UCSD-AML1 (cell line): ENCODE data around the gene SKI.

Source experiments
- DNase-seq: peaks from one replicate; lab custom pipeline; 2025; ENCODE audit not compliant: unreplicated experiment; lab: John Stamatoyannopoulos, UW

The SKI gene

DNA sequence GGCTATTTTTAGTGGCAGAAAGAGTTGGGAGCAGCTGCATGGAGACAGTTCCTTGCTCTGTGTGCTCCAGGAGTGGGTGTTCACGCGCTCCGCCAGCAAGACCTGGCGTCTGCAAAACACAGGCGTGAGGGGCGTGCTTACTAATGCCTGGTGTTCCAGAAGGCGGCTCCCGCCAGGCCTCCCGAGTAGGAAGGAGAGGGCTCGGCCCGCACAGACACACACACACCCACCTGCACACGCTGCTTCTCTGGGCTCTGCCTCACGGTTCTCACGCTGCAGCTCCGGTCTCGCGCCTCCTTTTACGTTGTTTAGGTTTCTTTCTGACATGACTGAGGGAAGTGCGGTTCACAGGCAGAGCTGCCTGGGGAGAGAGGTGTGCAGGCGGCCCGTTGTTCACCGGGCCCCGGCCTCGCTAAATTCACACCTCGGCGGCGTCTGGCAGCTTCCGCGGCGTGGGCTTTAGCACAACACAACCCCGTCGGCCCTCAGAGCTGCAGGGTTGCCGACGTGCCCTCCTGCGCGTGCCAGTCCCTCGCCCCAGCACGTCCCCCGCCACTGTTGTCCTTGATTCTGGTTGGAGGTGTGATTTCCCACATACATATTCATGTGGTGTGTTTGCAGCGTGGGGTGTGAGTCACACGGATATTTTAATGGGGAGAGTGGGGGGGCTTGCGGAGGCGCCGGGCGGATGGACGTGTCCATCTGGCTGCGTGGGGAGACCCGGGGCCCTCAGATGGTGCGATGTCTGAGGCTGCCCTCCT lies 77.0 kb downstream of the SKI start:
- DNase-seq: no peak

GRCh38 chr1:2306151-2306978 lies 78.2 kb downstream of the SKI start:
- DNase-seq: no peak

GRCh38 chr1:2307064-2307605 lies 79.0 kb downstream of the SKI start:
- no peak for DNase-seq

DNA sequence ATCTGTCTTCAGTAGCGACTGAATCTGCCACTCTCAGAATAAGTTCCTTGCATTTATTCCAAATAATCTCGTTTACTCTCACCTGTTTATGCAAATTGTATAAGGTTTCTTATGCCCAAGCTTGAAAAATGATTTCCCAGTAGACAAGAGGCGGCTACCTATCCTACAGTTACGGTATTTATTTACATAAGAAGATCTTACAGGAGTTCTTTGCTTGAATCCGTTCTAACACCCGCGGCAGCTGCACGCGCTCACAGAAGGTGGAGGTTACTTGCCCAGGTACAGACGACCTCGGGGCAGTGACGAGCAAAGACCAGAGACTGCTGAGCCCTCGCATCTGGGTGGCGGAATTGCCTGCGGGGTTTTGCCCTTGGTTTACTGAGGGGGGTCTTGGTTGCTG lies 79.9 kb downstream of the SKI start:
- no peak for DNase-seq

DNA sequence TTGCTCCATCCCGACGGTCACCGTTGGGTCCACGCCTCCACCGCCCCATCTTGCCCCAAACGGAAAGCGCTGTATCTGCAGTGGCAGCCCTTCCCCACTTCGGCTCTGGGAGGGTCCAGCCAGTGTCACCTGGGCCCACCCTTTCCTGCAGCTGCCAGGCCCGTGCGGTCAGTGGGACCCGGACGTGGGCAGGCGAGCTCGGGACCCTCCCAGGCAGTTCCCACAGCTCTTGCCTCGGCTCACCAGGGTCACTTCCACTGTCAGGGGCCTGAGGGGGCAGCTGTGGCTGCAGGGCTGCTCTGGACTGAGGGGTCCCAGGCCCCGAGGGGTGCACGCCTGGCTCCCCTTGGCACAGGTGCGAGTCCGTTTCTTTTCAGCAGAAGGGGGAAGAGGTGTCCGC lies 80.7 kb downstream of the SKI start:
- DNase-seq: no peak

DNA sequence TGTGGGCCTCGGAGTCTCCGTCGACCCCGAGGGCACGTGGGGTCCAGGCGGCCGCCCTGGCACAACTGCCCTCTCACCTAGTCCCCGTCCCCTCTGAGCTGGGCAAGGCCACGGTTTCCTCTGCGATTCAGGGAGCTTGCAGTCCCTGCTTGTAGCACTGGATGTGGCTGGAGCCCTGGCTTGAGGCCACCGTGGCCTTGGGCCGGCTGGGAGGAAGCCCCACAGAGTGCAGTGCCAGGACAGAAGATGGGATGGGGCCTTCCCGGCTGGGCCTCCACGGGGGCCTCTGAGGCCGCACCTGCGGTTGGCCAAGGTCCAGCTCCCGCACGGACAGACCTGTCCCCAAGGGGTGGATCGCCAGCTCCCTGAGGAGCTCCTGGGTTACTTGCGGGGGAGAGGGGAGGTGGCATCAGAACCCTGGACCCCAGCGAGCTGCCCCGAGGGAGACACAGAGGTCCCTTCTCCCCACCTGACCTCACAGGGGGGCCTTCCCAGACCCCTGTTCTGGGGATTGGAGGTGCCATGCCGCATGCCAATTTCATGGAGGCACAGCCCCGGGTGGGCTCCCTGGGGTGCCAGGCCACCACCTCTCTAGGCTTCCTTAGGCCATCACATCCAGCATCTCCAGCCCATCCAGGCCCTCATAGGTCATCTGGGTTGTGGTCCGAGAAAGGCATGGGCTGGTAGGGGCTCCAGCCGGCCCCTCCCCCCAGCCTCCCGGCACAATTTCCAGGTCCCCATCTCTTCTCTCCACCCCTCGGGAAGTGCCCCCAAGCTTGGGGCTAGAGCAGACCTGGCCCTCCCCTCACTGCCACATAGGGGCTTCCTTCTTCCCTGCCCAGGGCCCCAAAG lies 82.4 kb downstream of the SKI start:
- no peak for DNase-seq

GRCh38 chr1:2311184-2312032 lies 83.3 kb downstream of the SKI start:
- peak; percentile 47 for DNase-seq

DNA sequence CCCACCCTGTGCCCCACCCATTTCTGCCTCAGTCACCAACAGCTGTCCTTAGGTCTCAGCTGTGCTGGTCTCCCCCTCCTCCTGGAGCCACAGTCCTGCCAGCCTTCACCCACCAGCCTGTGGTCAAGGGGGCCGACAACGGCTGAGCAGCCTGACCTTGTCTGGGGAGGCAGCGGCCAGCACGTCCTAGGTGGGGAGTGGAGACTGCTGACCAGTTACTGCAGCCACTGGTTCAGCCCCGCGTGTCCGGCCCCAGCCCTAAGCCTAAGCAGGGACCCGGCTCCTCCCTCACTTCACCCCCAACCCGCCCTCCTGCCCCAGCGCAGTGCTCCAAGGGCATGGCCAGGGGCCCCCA lies 84.0 kb downstream of the SKI start:
- DNase-seq: no peak

GRCh38 chr1:2312515-2313301 lies 84.6 kb downstream of the SKI start:
- no peak for DNase-seq

DNA sequence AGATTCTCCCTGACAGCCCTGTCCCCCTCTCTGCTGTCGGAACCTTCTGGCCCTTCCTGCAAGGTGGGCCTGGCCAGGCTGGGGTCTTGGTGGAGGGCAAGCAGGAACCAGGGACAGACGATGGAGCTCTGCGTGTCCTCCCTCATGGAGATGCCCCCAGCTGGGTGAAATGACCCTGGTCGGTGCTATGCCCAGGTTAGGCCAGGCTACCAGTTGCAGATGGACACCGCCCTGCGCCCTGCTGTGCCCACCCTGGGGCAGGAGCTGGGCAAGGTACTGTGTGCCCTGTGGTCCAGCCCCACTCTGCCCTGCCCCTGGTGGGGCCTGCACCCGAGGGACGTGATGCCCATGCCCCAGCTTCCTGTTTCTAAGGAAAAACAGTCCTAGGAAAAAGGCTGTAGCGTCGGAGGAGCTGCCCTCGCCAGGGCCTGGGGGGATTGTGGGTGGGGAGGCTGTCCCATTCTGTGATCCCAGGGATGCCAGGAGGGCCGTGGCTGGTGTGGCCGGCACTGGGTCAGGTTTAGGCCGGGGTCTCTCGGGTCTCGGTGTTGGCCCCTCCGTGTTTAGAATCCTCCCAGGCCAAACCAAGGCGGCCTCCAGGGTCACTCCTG lies 85.6 kb downstream of the SKI start:
- peak; percentile 30 for DNase-seq

DNA sequence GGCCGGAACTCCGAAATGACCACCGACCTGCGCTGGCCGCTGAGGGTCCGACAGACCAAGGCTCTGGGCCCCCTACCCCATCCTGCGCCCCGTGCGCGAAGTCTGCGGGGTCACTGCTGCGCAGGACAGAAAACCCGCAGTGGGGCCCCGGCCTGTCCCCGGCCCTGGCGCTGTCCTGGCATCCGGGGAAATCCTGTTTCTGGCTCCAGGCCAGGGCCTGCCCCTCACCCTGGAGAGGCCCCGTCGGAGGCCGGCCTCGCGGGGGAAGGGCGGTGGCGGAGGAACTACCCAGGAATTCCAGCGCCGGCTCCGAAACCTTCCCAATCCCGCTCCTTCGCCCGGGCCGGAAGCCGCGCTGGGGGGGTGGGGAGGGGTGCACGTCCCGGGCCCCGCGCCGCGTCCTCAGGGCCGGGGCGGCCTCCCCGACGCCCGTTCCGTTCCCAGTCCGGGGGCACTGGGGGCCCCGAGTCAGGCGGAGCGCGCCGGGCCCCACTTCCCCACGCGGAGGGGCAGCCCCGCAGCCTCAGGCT lies 86.2 kb downstream of the SKI start:
- peak; percentile 58 for DNase-seq

DNA sequence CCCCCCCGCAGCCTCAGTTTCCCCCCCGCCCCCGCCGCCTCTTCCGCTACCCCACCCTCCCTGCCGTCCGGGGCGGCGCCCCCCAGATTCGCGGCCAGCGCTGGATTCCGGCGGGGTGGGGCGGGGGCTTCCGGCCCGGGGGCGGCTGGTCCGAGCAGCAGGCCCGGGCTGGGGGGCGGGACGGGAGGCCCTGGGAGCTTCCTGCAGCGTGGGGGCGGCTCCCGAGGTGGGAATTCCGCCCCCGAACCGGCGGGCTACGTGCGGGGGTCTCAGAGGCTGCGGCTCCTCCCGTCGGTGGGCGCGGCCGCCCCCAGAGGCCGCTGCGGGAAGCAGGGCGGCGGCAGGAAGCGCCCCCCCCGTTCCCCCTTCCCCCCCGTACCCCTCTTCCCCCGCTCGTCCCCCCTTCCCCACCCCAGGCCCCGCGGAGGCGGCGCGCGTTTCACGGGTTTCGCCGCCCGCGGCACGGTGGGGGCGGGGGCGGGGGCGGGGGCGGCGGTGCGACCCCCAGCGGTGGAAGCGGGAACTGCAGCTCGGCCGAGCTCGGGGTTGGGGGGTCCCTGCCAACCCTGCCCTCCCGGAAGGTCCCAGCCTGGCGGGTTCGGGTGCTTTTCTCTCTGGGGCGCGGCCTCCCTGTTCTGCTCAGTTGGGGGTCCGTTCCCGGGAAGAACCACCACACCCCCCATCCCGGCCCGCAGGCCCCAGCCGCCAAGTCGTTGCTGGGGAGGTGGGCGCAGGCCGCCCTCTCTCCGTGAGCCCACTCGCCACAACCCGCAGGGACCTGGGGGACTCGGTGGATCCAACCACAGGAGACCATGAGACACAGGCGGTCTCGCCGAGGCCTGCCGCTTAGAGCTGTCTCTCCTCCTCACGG lies 86.9 kb downstream of the SKI start:
- peak; percentile 76 for DNase-seq

- no peak for DNase-seq
Measured at GRCh38 chr1:2315674-2316450, 87.7 kb downstream of the SKI start.

- DNase-seq: no peak
Measured at GRCh38 chr1:2316451-2316961, 88.4 kb downstream of the SKI start.

DNA sequence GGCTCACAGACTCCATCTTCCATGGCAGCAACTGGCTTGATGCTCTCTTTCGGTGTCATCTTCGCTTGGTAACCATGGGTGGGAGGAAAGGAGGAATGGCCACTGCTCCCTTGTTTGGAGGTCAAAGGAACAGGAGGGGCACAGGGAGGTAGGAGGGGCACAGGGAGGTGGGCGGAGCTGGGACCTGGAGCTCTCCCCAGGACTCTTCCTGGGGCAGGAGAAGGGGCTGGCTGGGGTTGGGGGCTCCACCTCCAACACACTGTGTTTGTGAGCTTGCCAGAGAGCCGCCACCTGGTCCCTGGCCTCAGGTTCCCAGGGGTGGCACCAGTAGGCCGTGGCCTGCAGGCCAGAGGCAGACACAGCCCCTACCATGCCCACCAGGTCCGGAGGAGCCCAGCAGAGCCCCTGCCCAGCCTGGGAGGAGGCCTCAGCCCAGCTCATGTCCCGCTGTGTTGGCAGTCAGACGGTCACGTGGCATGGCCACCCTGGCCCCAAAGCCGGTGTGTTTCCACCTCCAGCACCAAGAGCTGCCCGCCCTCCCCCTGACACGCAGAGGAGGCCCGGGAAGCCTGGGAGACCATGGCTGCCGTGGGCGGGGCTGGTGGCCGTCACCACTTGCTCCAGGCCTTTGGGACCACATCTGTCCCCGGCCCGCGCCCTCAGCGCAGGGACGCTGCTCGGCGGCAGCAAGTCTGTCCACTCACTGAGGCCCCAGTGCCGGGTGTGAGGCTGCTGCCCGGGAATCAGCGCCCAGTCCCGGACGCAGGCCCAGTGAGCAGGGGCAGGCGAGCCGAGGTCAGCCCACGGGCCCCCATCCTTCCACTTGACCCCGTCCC lies 89.3 kb downstream of the SKI start:
- DNase-seq: no peak
